Upper lobe of left lung (tissue), 6 donors: ENCODE results near the gene PAQR7. TPM values are rescaled to one million over a fixed set of nuclear protein-coding genes. Genes with fewer than 3 reads are reported as not detected.

Source experiments
- ATAC-seq, 2 donors: fragments of 200-7000 bp; cut with Tn5 transposase; one replicate each; pipeline ENCODE4 v1.9.1; 2022; ENCODE audit warnings: mild to moderate bottlenecking in 2 of 2, moderate library complexity in 2 of 2; ENCODE audit not compliant: low FRiP score in 2 of 2
- DNase-seq, 2 donors: peaks; one replicate each; pipeline ENCODE4 v3.0.0-alpha.2; 2019 to 2020
- H3K27ac ChIP-seq, 4 donors: fragments of 200-600 bp; sonication (generic); one replicate each; pipeline ENCODE4 v1.5.1; 2016 to 2019
- H3K27me3 ChIP-seq, 4 donors: fragments of 200-600 bp; sonication (generic); one replicate each; pipeline ENCODE4 v1.5.1; 2017 to 2019
- H3K36me3 ChIP-seq, 4 donors: fragments of 200-600 bp; sonication (generic); one replicate each; pipeline ENCODE4 v1.5.1; 2016 to 2019
- H3K4me1 ChIP-seq, 4 donors: fragments of 200-600 bp; sonication (generic); one replicate each; pipeline ENCODE4 v1.5.1; 2018 to 2019
- H3K4me3 ChIP-seq, 4 donors: fragments of 200-600 bp; sonication (generic); one replicate each; pipeline ENCODE4 v1.5.1; 2017 to 2019; ENCODE audit warnings: mild to moderate bottlenecking in 2 of 4, moderate library complexity in 1 of 4
- H3K9me3 ChIP-seq, 4 donors: fragments of 200-600 bp; sonication (generic); one replicate each; pipeline ENCODE4 v1.5.1; 2018 to 2019
- CTCF ChIP-seq, 6 experiments: fragments of 450-650 bp in 4 of 6; fragments of 200-600 bp in 2 of 6; sonication (generic) in 2 of 6; IDR thresholded peaks; one replicate each; pipeline ENCODE4 v1.5.1; 2016 to 2019; ENCODE audit warnings: antibody characterized with exemption in 6 of 6
- EP300 ChIP-seq, 4 donors: sonication (generic); formaldehyde crosslinking; IDR thresholded peaks; one replicate each; pipeline ENCODE4 v1.5.1; 2017; ENCODE audit warnings: antibody characterized with exemption in 4 of 4, control low read depth in 2 of 4
- POLR2A ChIP-seq, 4 donors: fragments of 450-650 bp; IDR thresholded peaks; one replicate each; pipeline ENCODE4 v1.5.1; 2016 to 2017; ENCODE audit warnings: antibody characterized with exemption in 4 of 4, mild to moderate bottlenecking in 2 of 4
- POLR2AphosphoS5 ChIP-seq, 2 donors: sonication (generic); formaldehyde crosslinking; IDR thresholded peaks; one replicate each; pipeline ENCODE4 v1.5.1; 2017; ENCODE audit warnings: antibody characterized with exemption in 2 of 2
- WGBS, 2 donors: methylation state at CpG; one replicate each; pipeline ENCODE4 v1.1.5; 2017 to 2018; 5-methylcytosine and 5-hydroxymethylcytosine counted together
- total RNA-seq, 6 donors: library from RNA; depleted of rRNA in 4 of 6; stranded (reverse); fragments of >200 nt in 4 of 6; gene quantifications; one replicate each; pipeline versions ENCODE4 v1.1.0 to v1.2.1, GENCODE V29; 2016 to 2021
- donor health status: DM: no; HTN: no; CAD: no; lungs with moderate emphysema.
- donor health status: DM: no; HTN: yes; CAD: no; lungs with severe emphysema.

The PAQR7 gene
- total RNA-seq, 6 donors from 2014 or later = 1.9 to 9.6 (median 7.0) TPM

- no peak for TF ChIP-seq CTCF (IDR thresholded peaks at IDR 0.05)
- TF ChIP-seq POLR2AphosphoS5 (IDR thresholded peaks at IDR 0.05) = no peak
- TF ChIP-seq EP300 (IDR thresholded peaks at IDR 0.05) = no peak
- TF ChIP-seq POLR2A (IDR thresholded peaks at IDR 0.05) = no peak
- H3K9me3 ChIP-seq = no peaks in the 10 kb centered on the region
- H3K4me3 ChIP-seq = no peak overlapping the region
- H3K36me3 ChIP-seq = peaks cover 0 to 10% (median 2%) of the 10 kb centered on the region in 4 donors
- DNase-seq (peak in 1 of 2 donors; percentile 50), ATAC-seq (no peak)
- H3K27ac ChIP-seq = no peak overlapping the region
- no peaks in the 10 kb centered on the region for H3K27me3 ChIP-seq
- WGBS, 2 donors = 96 to 97% methylated on average over 18 to 19 of the region's 20 CpGs
- H3K4me1 ChIP-seq = peaks cover 20 to 33% (median 25%) of the 10 kb centered on the region in 4 donors
These were observed 12.6 kb downstream of the PAQR7 start for GRCh38 chr1:25862785-25863485.

GRCh38 chr1:25861316-25862286 lies 13.9 kb downstream of the PAQR7 start:
- peaks cover 0 to 10% (median 2%) of the 10 kb centered on the region in 4 donors for H3K36me3 ChIP-seq
- no peaks in the 10 kb centered on the region for H3K9me3 ChIP-seq
- no peaks in the 10 kb centered on the region for H3K27me3 ChIP-seq
- WGBS, 2 donors = 61 to 64% methylated on average over 16 of the region's 16 CpGs
- TF ChIP-seq POLR2A (IDR thresholded peaks at IDR 0.05) (no peak), CTCF (IDR thresholded peaks at IDR 0.05) (no peak), EP300 (IDR thresholded peaks at IDR 0.05) (no peak), POLR2AphosphoS5 (IDR thresholded peaks at IDR 0.05) (no peak)
- peak overlapping the region in 3 of 4 donors; percentile 18 to 83 (median 26) for H3K27ac ChIP-seq
- peaks cover 20 to 27% (median 23%) of the 10 kb centered on the region in 4 donors for H3K4me1 ChIP-seq
- no peak for ATAC-seq
- no peak for DNase-seq
- no peak overlapping the region for H3K4me3 ChIP-seq

GRCh38 chr1:25858906-25859789 lies 16.4 kb downstream of the PAQR7 start, which contains the start of gene AUNIP:
Gene AUNIP, minus strand, starts transcription at chr1:25859457. Its CDS starts 100 bp downstream, at chr1:25859357.
- Histone ChIP-seq H3K27ac (peak within 1 kb of the TSS; percentile 68 to 84 (median 80)), H3K9me3 (no peaks in the 10 kb centered on the region), H3K4me3 (peak within 1 kb of the TSS; percentile 12 to 64 (median 50)), H3K4me1 (peaks cover 20 to 27% (median 23%) of the 10 kb centered on the region in 4 donors), H3K27me3 (no peaks in the 10 kb centered on the region), H3K36me3 (peaks cover 0 to 10% (median 2%) of the 10 kb centered on the region in 4 donors)
- DNase-seq (peak; percentile 87 to 97), ATAC-seq (peak; percentile 94 to 98)
- WGBS, 2 donors = 2 to 4% methylated on average over 54 to 64 of the region's 77 CpGs
- TF ChIP-seq POLR2A (IDR thresholded peaks at IDR 0.05) (peak in 3 of 4 donors; percentile 52 to 80 (median 56)), EP300 (IDR thresholded peaks at IDR 0.05) (peak in 1 of 4 donors; percentile 7), CTCF (IDR thresholded peaks at IDR 0.05) (no peak), POLR2AphosphoS5 (IDR thresholded peaks at IDR 0.05) (peak; percentile 87 to 94)

GRCh38 chr1:25858494-25858893 lies 17.0 kb downstream of the PAQR7 start:
- peaks cover 0 to 10% (median under 1%) of the 10 kb centered on the region in 4 donors for H3K36me3 ChIP-seq
- H3K27ac ChIP-seq = no peak overlapping the region
- H3K9me3 ChIP-seq = no peaks in the 10 kb centered on the region
- no peaks in the 10 kb centered on the region for H3K27me3 ChIP-seq
- no peak for ATAC-seq
- TF ChIP-seq POLR2A (IDR thresholded peaks at IDR 0.05) = no peak
- no peak for TF ChIP-seq EP300 (IDR thresholded peaks at IDR 0.05)
- TF ChIP-seq POLR2AphosphoS5 (IDR thresholded peaks at IDR 0.05) = no peak
- no peak for TF ChIP-seq CTCF (IDR thresholded peaks at IDR 0.05)
- WGBS, 2 donors = 34 to 41% methylated on average over 7 of the region's 7 CpGs
- H3K4me1 ChIP-seq = peaks cover 20 to 27% (median 23%) of the 10 kb centered on the region in 4 donors
- no peak for DNase-seq
- peak overlapping the region in 3 of 4 donors; percentile 45 to 64 (median 56) for H3K4me3 ChIP-seq
